ENCODE measurements around the gene TRIM33.

Gene TRIM33

GRCh38 chr1:114397601-114398000 is 113.4 kb downstream of the TRIM33 start:
- Histone ChIP-seq H3K4me3 (ENCODE audit: low read length in 2 of 2) (no peak overlapping the region), H2BK5ac (ENCODE audit: low read length) (no peak overlapping the region), H3K4me2 (ENCODE audit: insufficient read depth, low read length, poor library complexity, severe bottlenecking) (no peak overlapping the region), H3K9me3 (replicated peaks in 1 of 2; ENCODE audit: control insufficient read depth in 2 of 2, insufficient read depth in 1 of 2, low read depth in 1 of 2, low read length in 2 of 2) (no peaks in the 10 kb centered on the region), H4K8ac (ENCODE audit: low read depth, low read length) (no peak overlapping the region), H3K4ac (ENCODE audit: low read length) (no peak overlapping the region), H3K27me3 (ENCODE audit: control insufficient read depth in 3 of 3, insufficient read depth in 3 of 3, low read depth in 1 of 3, low read length in 3 of 3) (no peaks in the 10 kb centered on the region), H3K9ac (ENCODE audit: low read depth, low read length, poor library complexity) (no peak overlapping the region), H4K91ac (ENCODE audit: low read depth, low read length, poor library complexity) (no peak overlapping the region), H3K36me3 (replicated peaks in 1 of 2; ENCODE audit: control insufficient read depth in 2 of 2, insufficient read depth in 2 of 2, low read length in 2 of 2) (peaks cover 5 to 97% of the 10 kb centered on the region in 2 donors), H3K23ac (ENCODE audit: low read depth, low read length, poor library complexity) (no peak overlapping the region), H2BK15ac (ENCODE audit: low read length) (no peak overlapping the region), H3K27ac (replicated peaks; ENCODE audit: low read length) (no peak overlapping the region), H3K79me1 (ENCODE audit: low read depth, low read length) (no peaks in the 10 kb centered on the region), H2AK5ac (ENCODE audit: low read depth, low read length) (no peak overlapping the region), H2AFZ (ENCODE audit: low read length) (no peak overlapping the region), H2BK12ac (ENCODE audit: low read length) (no peak overlapping the region), H3K4me1 (ENCODE audit: control insufficient read depth in 2 of 2, insufficient read depth in 1 of 2, low read depth in 1 of 2, low read length in 2 of 2) (no peaks in the 10 kb centered on the region), H3K18ac (ENCODE audit: low read length) (no peak overlapping the region), H2BK120ac (ENCODE audit: low read depth, low read length) (no peak overlapping the region), H3K14ac (ENCODE audit: low read length) (no peak overlapping the region)
- no CpG with 5 or more reads among the region's 4 CpGs for WGBS, 2 donors (ENCODE audit: extremely low coverage in 2 of 2, insufficient read length in 2 of 2, insufficient replicate concordance in 1 of 2)
- DNase-seq (ENCODE audit: low spot score), result no peak

GRCh38 chr1:114395863-114396262 is 115.1 kb downstream of the TRIM33 start:
- WGBS, 2 donors (ENCODE audit: extremely low coverage in 2 of 2, insufficient read length in 2 of 2, insufficient replicate concordance in 1 of 2), result no CpG with 5 or more reads among the region's 1 CpG
- H3K18ac ChIP-seq (ENCODE audit: low read length), result no peak overlapping the region
- no peaks in the 10 kb centered on the region for H3K27me3 ChIP-seq (ENCODE audit: control insufficient read depth in 3 of 3, insufficient read depth in 3 of 3, low read depth in 1 of 3, low read length in 3 of 3)
- no peak overlapping the region for H2BK12ac ChIP-seq (ENCODE audit: low read length)
- H4K8ac ChIP-seq (ENCODE audit: low read depth, low read length), result no peak overlapping the region
- DNase-seq (ENCODE audit: low spot score), result no peak
- no peaks in the 10 kb centered on the region for H3K4me1 ChIP-seq (ENCODE audit: control insufficient read depth in 2 of 2, insufficient read depth in 1 of 2, low read depth in 1 of 2, low read length in 2 of 2)
- H3K9me3 ChIP-seq (replicated peaks in 1 of 2; ENCODE audit: control insufficient read depth in 2 of 2, insufficient read depth in 1 of 2, low read depth in 1 of 2, low read length in 2 of 2), result no peaks in the 10 kb centered on the region
- no peak overlapping the region for H3K9ac ChIP-seq (ENCODE audit: low read depth, low read length, poor library complexity)
- no peak overlapping the region for H3K4ac ChIP-seq (ENCODE audit: low read length)
- no peaks in the 10 kb centered on the region for H3K79me1 ChIP-seq (ENCODE audit: low read depth, low read length)
- H4K91ac ChIP-seq (ENCODE audit: low read depth, low read length, poor library complexity), result no peak overlapping the region
- no peak overlapping the region for H2BK15ac ChIP-seq (ENCODE audit: low read length)
- H3K36me3 ChIP-seq (replicated peaks in 1 of 2; ENCODE audit: control insufficient read depth in 2 of 2, insufficient read depth in 2 of 2, low read length in 2 of 2), result peaks cover 4 to 98% of the 10 kb centered on the region in 2 donors
- H3K23ac ChIP-seq (ENCODE audit: low read depth, low read length, poor library complexity), result no peak overlapping the region
- no peak overlapping the region for H2BK5ac ChIP-seq (ENCODE audit: low read length)
- no peak overlapping the region for H3K4me3 ChIP-seq (ENCODE audit: low read length in 2 of 2)
- no peak overlapping the region for H2AK5ac ChIP-seq (ENCODE audit: low read depth, low read length)
- H3K27ac ChIP-seq (replicated peaks; ENCODE audit: low read length), result no peak overlapping the region
- H3K4me2 ChIP-seq (ENCODE audit: insufficient read depth, low read length, poor library complexity, severe bottlenecking), result no peak overlapping the region
- no peak overlapping the region for H2BK120ac ChIP-seq (ENCODE audit: low read depth, low read length)
- H2AFZ ChIP-seq (ENCODE audit: low read length), result no peak overlapping the region
- no peak overlapping the region for H3K14ac ChIP-seq (ENCODE audit: low read length)

GRCh38 chr1:114390960-114391359 is 120.0 kb downstream of the TRIM33 start:
- H2BK120ac ChIP-seq (ENCODE audit: low read depth, low read length), result no peak overlapping the region
- H3K79me1 ChIP-seq (ENCODE audit: low read depth, low read length), result no peaks in the 10 kb centered on the region
- H3K4me3 ChIP-seq (ENCODE audit: low read length in 2 of 2), result no peak overlapping the region

GRCh38 chr1:114390361-114390760 is 120.6 kb downstream of the TRIM33 start:
- H3K79me1 ChIP-seq (ENCODE audit: low read depth, low read length), result no peaks in the 10 kb centered on the region
- WGBS, 2 donors (ENCODE audit: extremely low coverage in 2 of 2, insufficient read length in 2 of 2, insufficient replicate concordance in 1 of 2), result no CpG with 5 or more reads among the region's 4 CpGs
- no peak overlapping the region for H4K91ac ChIP-seq (ENCODE audit: low read depth, low read length, poor library complexity)
- no peak overlapping the region for H3K14ac ChIP-seq (ENCODE audit: low read length)
- H3K23ac ChIP-seq (ENCODE audit: low read depth, low read length, poor library complexity), result no peak overlapping the region
- no peak overlapping the region for H3K18ac ChIP-seq (ENCODE audit: low read length)
- no peak overlapping the region for H2BK120ac ChIP-seq (ENCODE audit: low read depth, low read length)
- H3K4me3 ChIP-seq (ENCODE audit: low read length in 2 of 2), result no peak overlapping the region
- H3K4me2 ChIP-seq (ENCODE audit: insufficient read depth, low read length, poor library complexity, severe bottlenecking), result no peak overlapping the region
- no peak overlapping the region for H3K27ac ChIP-seq (replicated peaks; ENCODE audit: low read length)
- peaks cover 0 to 2% of the 10 kb centered on the region in 2 donors for H3K4me1 ChIP-seq (ENCODE audit: control insufficient read depth in 2 of 2, insufficient read depth in 1 of 2, low read depth in 1 of 2, low read length in 2 of 2)
- no peak overlapping the region for H2BK5ac ChIP-seq (ENCODE audit: low read length)
- H3K9ac ChIP-seq (ENCODE audit: low read depth, low read length, poor library complexity), result no peak overlapping the region
- DNase-seq (ENCODE audit: low spot score), result no peak
- H2BK15ac ChIP-seq (ENCODE audit: low read length), result no peak overlapping the region
- peaks cover 0 to 58% of the 10 kb centered on the region in 2 donors for H3K36me3 ChIP-seq (replicated peaks in 1 of 2; ENCODE audit: control insufficient read depth in 2 of 2, insufficient read depth in 2 of 2, low read length in 2 of 2)
- no peaks in the 10 kb centered on the region for H3K9me3 ChIP-seq (replicated peaks in 1 of 2; ENCODE audit: control insufficient read depth in 2 of 2, insufficient read depth in 1 of 2, low read depth in 1 of 2, low read length in 2 of 2)
- H2AFZ ChIP-seq (ENCODE audit: low read length), result no peak overlapping the region
- H2AK5ac ChIP-seq (ENCODE audit: low read depth, low read length), result no peak overlapping the region
- H4K8ac ChIP-seq (ENCODE audit: low read depth, low read length), result no peak overlapping the region
- no peak overlapping the region for H3K4ac ChIP-seq (ENCODE audit: low read length)
- H3K27me3 ChIP-seq (ENCODE audit: control insufficient read depth in 3 of 3, insufficient read depth in 3 of 3, low read depth in 1 of 3, low read length in 3 of 3), result no peaks in the 10 kb centered on the region
- no peak overlapping the region for H2BK12ac ChIP-seq (ENCODE audit: low read length)

More at GRCh38 chr1:114390960-114391359, 120.0 kb downstream of the TRIM33 start:
- Histone ChIP-seq H3K4me2 (ENCODE audit: insufficient read depth, low read length, poor library complexity, severe bottlenecking) (no peak overlapping the region), H3K27ac (replicated peaks; ENCODE audit: low read length) (no peak overlapping the region), H3K4me1 (ENCODE audit: control insufficient read depth in 2 of 2, insufficient read depth in 1 of 2, low read depth in 1 of 2, low read length in 2 of 2) (peaks cover 0 to 2% of the 10 kb centered on the region in 2 donors), H3K27me3 (ENCODE audit: control insufficient read depth in 3 of 3, insufficient read depth in 3 of 3, low read depth in 1 of 3, low read length in 3 of 3) (no peaks in the 10 kb centered on the region), H3K18ac (ENCODE audit: low read length) (no peak overlapping the region), H2BK5ac (ENCODE audit: low read length) (no peak overlapping the region), H2AFZ (ENCODE audit: low read length) (no peak overlapping the region), H4K8ac (ENCODE audit: low read depth, low read length) (no peak overlapping the region), H3K36me3 (replicated peaks in 1 of 2; ENCODE audit: control insufficient read depth in 2 of 2, insufficient read depth in 2 of 2, low read length in 2 of 2) (peaks cover 0 to 64% of the 10 kb centered on the region in 2 donors), H2BK12ac (ENCODE audit: low read length) (no peak overlapping the region), H3K9ac (ENCODE audit: low read depth, low read length, poor library complexity) (no peak overlapping the region), H3K9me3 (replicated peaks in 1 of 2; ENCODE audit: control insufficient read depth in 2 of 2, insufficient read depth in 1 of 2, low read depth in 1 of 2, low read length in 2 of 2) (no peaks in the 10 kb centered on the region), H3K14ac (ENCODE audit: low read length) (no peak overlapping the region), H2BK15ac (ENCODE audit: low read length) (no peak overlapping the region), H3K4ac (ENCODE audit: low read length) (no peak overlapping the region), H2AK5ac (ENCODE audit: low read depth, low read length) (no peak overlapping the region), H3K23ac (ENCODE audit: low read depth, low read length, poor library complexity) (no peak overlapping the region), H4K91ac (ENCODE audit: low read depth, low read length, poor library complexity) (no peak overlapping the region)
- DNase-seq (ENCODE audit: low spot score), result no peak

Data from neuronal stem cell (in vitro differentiated cells).